Endodermal cell (in vitro differentiated cells): ENCODE measurements around the gene FN1. TPM values are rescaled to one million over a fixed set of nuclear protein-coding genes. Genes with fewer than 3 reads are reported as not detected.

ENCODE experiments used
- DNase-seq: peaks from one replicate; pipeline ENCODE4 v3.0.0-alpha.2; 2017
- H3K27ac ChIP-seq: 2 replicates; pipeline ENCODE4 v1.5.1; 2013; ENCODE audit warnings: mild to moderate bottlenecking, low read depth, low read length, moderate library complexity
- H3K27me3 ChIP-seq: 2 replicates; pipeline ENCODE4 v1.6.1; 2013; ENCODE audit warnings: mild to moderate bottlenecking, low read length, moderate library complexity; ENCODE audit not compliant: insufficient read depth, control insufficient read depth, poor library complexity, severe bottlenecking
- H3K36me3 ChIP-seq: 2 replicates; pipeline ENCODE4 v1.7.0; 2013; ENCODE audit warnings: mild to moderate bottlenecking, low read length, moderate library complexity; ENCODE audit not compliant: control insufficient read depth, insufficient read depth
- H3K4me1 ChIP-seq: one replicate; pipeline ENCODE4 v1.7.0; 2013; ENCODE audit warnings: low read length; ENCODE audit not compliant: control insufficient read depth, insufficient read depth
- H3K4me3 ChIP-seq: 2 replicates; pipeline ENCODE4 v1.5.1; 2013; ENCODE audit warnings: mild to moderate bottlenecking, low read length, moderate library complexity
- H3K9ac ChIP-seq: 2 replicates; pipeline ENCODE4 v1.6.1; 2013; ENCODE audit warnings: mild to moderate bottlenecking, low read length, moderate library complexity; ENCODE audit not compliant: poor library complexity, severe bottlenecking; ENCODE audit errors: extremely low read depth
- H3K9me3 ChIP-seq: 2 replicates; pipeline ENCODE4 v1.6.1; 2013; ENCODE audit warnings: mild to moderate bottlenecking, low read length, moderate library complexity; ENCODE audit not compliant: control insufficient read depth
- H3K27ac Mint-ChIP-seq: 2 replicates; pipeline ENCODE4 v1.8.0; 2020; ENCODE audit warnings: mixed read lengths
- H3K27me3 Mint-ChIP-seq: 2 replicates; pipeline ENCODE4 v1.8.0; 2021; ENCODE audit warnings: mild to moderate bottlenecking, mixed read lengths; ENCODE audit not compliant: insufficient read depth
- H3K36me3 Mint-ChIP-seq: 2 replicates; pipeline ENCODE4 v1.8.0; 2020; ENCODE audit warnings: low read depth, mixed read lengths
- H3K4me1 Mint-ChIP-seq: 2 replicates; pipeline ENCODE4 v1.8.0; 2020; ENCODE audit warnings: mixed read lengths
- H3K4me3 Mint-ChIP-seq: 2 replicates; pipeline ENCODE4 v1.8.0; 2020; ENCODE audit warnings: mild to moderate bottlenecking, moderate library complexity, mixed read lengths
- H3K9me3 Mint-ChIP-seq: 2 replicates; pipeline ENCODE4 v1.8.0; 2020; ENCODE audit warnings: mild to moderate bottlenecking, mixed read lengths
- CTCF ChIP-seq: fragments of 200-600 bp; sonication (generic); conservative IDR thresholded peaks from 2 replicates; pipeline ENCODE4 v1.5.0; 2021; ENCODE audit warnings: antibody characterized with exemption, mild to moderate bottlenecking
- WGBS, 2 experiments: methylation state at CpG; one replicate each; pipeline versions ENCODE4 v1.1.5 to v1.1.7; 2013; ENCODE audit warnings: missing lambda C conversion rate in 2 of 2, mixed read lengths in 1 of 2; ENCODE audit not compliant: insufficient coverage in 1 of 2, insufficient read length in 1 of 2; 5-methylcytosine and 5-hydroxymethylcytosine counted together
- total RNA-seq, 2 donors: library from RNA; stranded (reverse); fragmentation: NEBNext Ultra II Directional in 1 of 2; extraction: Animal tissue kit (Norgen Biotek cat#: 25700) in 1 of 2; gene quantifications; 2 replicates in 1 of 2; 3 replicates in 1 of 2; pipeline ENCODE4 v1.2.1, GENCODE V29; 2021

The FN1 gene
- total RNA-seq, 2 donors from 2014 or later: 2,721 to 2,960 TPM

- Mint-ChIP-seq H3K27ac (no peak overlapping the region), H3K4me1 (peaks cover 42% of the 10 kb centered on the region), H3K36me3 (peaks cover 73% of the 10 kb centered on the region), H3K4me3 (no peak overlapping the region), H3K9me3 (no peaks in the 10 kb centered on the region), H3K27me3 (no peaks in the 10 kb centered on the region)
- Histone ChIP-seq H3K27ac (no peak overlapping the region), H3K9ac (no peak overlapping the region), H3K27me3 (no peaks in the 10 kb centered on the region), H3K4me3 (peak overlapping the region; percentile 25), H3K4me1 (peaks cover 33% of the 10 kb centered on the region), H3K36me3 (peaks cover 62% of the 10 kb centered on the region), H3K9me3 (no peaks in the 10 kb centered on the region)
- DNase-seq: no peak
- no peak for TF ChIP-seq CTCF
- no CpG with 5 or more reads among the region's 1 CpG for WGBS, 2 experiments
Observed at GRCh38 chr2:215415218-215415617, 20.6 kb downstream of the FN1 start.

DNA sequence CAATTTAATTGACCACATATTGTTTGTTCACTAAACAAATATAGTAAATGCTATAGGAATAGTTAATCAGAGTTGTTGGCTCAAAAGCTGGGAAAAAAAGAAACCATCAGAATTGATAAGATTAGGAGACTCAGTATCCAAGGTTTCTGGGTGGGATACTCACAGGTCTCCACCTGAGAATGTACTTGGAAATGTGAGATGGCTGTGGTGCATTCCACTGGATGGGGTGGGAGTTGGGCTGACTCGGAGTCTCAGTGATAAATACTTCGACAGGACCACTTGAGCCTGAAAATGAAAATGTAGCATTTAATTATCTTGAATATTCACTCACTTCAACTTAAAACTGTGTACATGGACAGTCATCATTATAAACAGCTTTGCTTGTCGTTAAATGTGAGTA, 21.2 kb downstream of the FN1 start:
- peaks cover 76% of the 10 kb centered on the region for H3K36me3 Mint-ChIP-seq
- no peak for DNase-seq
- H3K4me1 ChIP-seq: peaks cover 33% of the 10 kb centered on the region
- H3K4me1 Mint-ChIP-seq: peaks cover 38% of the 10 kb centered on the region
- peak overlapping the region; percentile 86 for H3K27ac Mint-ChIP-seq
- no peaks in the 10 kb centered on the region for H3K27me3 Mint-ChIP-seq
- TF ChIP-seq CTCF: no peak
- H3K9ac ChIP-seq: no peak overlapping the region
- no peak overlapping the region for H3K27ac ChIP-seq
- H3K4me3 ChIP-seq: no peak overlapping the region
- no peaks in the 10 kb centered on the region for H3K9me3 Mint-ChIP-seq
- H3K4me3 Mint-ChIP-seq: no peak overlapping the region
- no peaks in the 10 kb centered on the region for H3K27me3 ChIP-seq
- peaks cover 67% of the 10 kb centered on the region for H3K36me3 ChIP-seq
- WGBS, 2 experiments: 85% methylated on average over 2 of the region's 3 CpGs; no CpG with 5 or more reads in 1 of the 2 experiments
- no peaks in the 10 kb centered on the region for H3K9me3 ChIP-seq

- no peaks in the 10 kb centered on the region for H3K27me3 Mint-ChIP-seq
- Histone ChIP-seq H3K4me3 (no peak overlapping the region), H3K36me3 (peaks cover 70% of the 10 kb centered on the region), H3K9ac (no peak overlapping the region), H3K4me1 (peaks cover 29% of the 10 kb centered on the region), H3K27me3 (no peaks in the 10 kb centered on the region), H3K9me3 (no peaks in the 10 kb centered on the region), H3K27ac (no peak overlapping the region)
- 80 to 90% methylated on average over 1 of the region's 1 CpG for WGBS, 2 experiments
- H3K9me3 Mint-ChIP-seq: no peaks in the 10 kb centered on the region
- H3K4me3 Mint-ChIP-seq: no peak overlapping the region
- H3K36me3 Mint-ChIP-seq: peaks cover 79% of the 10 kb centered on the region
- H3K4me1 Mint-ChIP-seq: peaks cover 35% of the 10 kb centered on the region
- TF ChIP-seq CTCF: no peak
- H3K27ac Mint-ChIP-seq: peak overlapping the region; percentile 26
- DNase-seq: no peak
Observed at GRCh38 chr2:215413974-215414373, 21.9 kb downstream of the FN1 start.
